Transverse colon (tissue), 4 donors: ENCODE results near the gene GNAI3. TPM values are rescaled to one million over a fixed set of nuclear protein-coding genes. Genes with fewer than 3 reads are reported as not detected.

ENCODE experiments used
- DNase-seq: peaks from one replicate; pipeline ENCODE4 v3.0.0-alpha.2; 2019
- H3K27ac ChIP-seq, 4 donors: fragments of 200-600 bp; sonication (generic); 2 replicates each; pipeline ENCODE4 v1.5.1; 2016 to 2018; ENCODE audit warnings: inconsistent platforms in 4 of 4
- H3K27me3 ChIP-seq: fragments of 200-600 bp; sonication (generic); 2 replicates; pipeline ENCODE4 v1.5.1; 2017; ENCODE audit warnings: inconsistent platforms
- H3K36me3 ChIP-seq, 4 donors: fragments of 200-600 bp; sonication (generic); 2 replicates each; pipeline ENCODE4 v1.5.1; 2017 to 2019; ENCODE audit warnings: inconsistent platforms in 4 of 4
- H3K4me1 ChIP-seq, 4 donors: fragments of 200-600 bp; sonication (generic); 2 replicates each; pipeline ENCODE4 v1.5.1; 2017 to 2020; ENCODE audit warnings: inconsistent platforms in 4 of 4
- H3K4me3 ChIP-seq, 4 donors: fragments of 200-600 bp; sonication (generic); 1 replicate in 1 of 4; 2 replicates in 3 of 4; pipeline versions ENCODE4 v1.5.1 to v1.6.1; 2017 to 2019; ENCODE audit warnings: inconsistent platforms in 4 of 4
- H3K9me3 ChIP-seq, 2 donors: fragments of 200-600 bp; sonication (generic); 2 replicates each; pipeline ENCODE4 v1.5.1; 2017 to 2019; ENCODE audit warnings: inconsistent platforms in 2 of 2
- CTCF ChIP-seq, 5 experiments: fragments of 200-600 bp in 3 of 5; fragments of 450-650 bp in 2 of 5; sonication (generic) in 3 of 5; IDR thresholded peaks; 1 replicate in 2 of 5; 2 replicates in 3 of 5; pipeline ENCODE4 v1.5.1; 2016 to 2017; ENCODE audit warnings: antibody characterized with exemption in 5 of 5, inconsistent platforms in 3 of 5, mild to moderate bottlenecking in 2 of 5, moderate library complexity in 1 of 5
- EP300 ChIP-seq: sonication (generic); formaldehyde crosslinking; IDR thresholded peaks from one replicate; pipeline ENCODE4 v1.6.1; 2017; ENCODE audit warnings: antibody characterized with exemption, low read depth
- POLR2A ChIP-seq: fragments of 450-650 bp; IDR thresholded peaks from one replicate; pipeline ENCODE4 v1.6.1; 2016; ENCODE audit warnings: antibody characterized with exemption, mild to moderate bottlenecking, moderate library complexity
- POLR2AphosphoS5 ChIP-seq, 3 donors: sonication (generic); formaldehyde crosslinking; IDR thresholded peaks; one replicate each; pipeline ENCODE4 v1.6.1; 2016; ENCODE audit warnings: antibody characterized with exemption in 3 of 3
- WGBS, 2 donors: methylation state at CpG; one replicate each; pipeline ENCODE4 v1.1.5; 2018; ENCODE audit warnings: low coverage in 1 of 2; 5-methylcytosine and 5-hydroxymethylcytosine counted together
- in situ Hi-C, 4 donors: fragments of 200-750 bp; cut with MboI; loops; one replicate each; pipeline versions ENCODE4 v1.15.0 to v1.15.1; 2017; ENCODE audit warnings: low sequenced_read_pairs in 3 of 4, low pct_ligation_motif_present in 1 of 4, low pct_unique_long_range_greater_than_20kb in 1 of 4
- intact Hi-C: fragments of 100-400 bp; cut with DNase I; formaldehyde crosslinking; loops from one replicate; pipeline ENCODE4 v1.15.1; 2023; ENCODE audit warnings: low total_unique reads
- total RNA-seq, 4 donors: library from RNA; depleted of rRNA; stranded (reverse); fragments of >200 nt; gene quantifications; one replicate each; pipeline ENCODE4 v1.1.0, GENCODE V29; 2016

The GNAI3 gene
- total RNA-seq, 4 donors from 2014 or later: 2.2 to 7.5 (median 5.1) TPM

DNA sequence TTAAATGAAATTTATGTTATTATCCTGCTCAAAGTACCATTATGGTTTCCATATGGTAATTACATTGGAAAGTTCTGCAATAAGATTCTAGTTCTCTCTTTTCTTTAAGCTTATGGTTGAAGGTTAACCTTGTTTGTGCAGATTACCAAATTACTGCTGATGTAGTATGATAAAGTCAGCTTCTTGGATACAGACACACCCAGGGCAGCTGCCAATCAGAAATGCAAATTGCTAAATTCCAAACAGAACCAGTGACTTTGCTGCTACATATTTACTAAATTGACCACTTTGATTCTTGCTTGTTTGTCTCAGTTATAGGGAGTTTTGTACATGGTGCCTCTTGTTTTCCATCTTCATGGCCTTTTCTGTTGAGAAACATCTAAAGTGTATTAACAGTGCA, 44.5 kb downstream of the GNAI3 start:
- Histone ChIP-seq H3K4me1 (no peaks in the 10 kb centered on the region), H3K36me3 (peaks cover 0 to 61% (median 24%) of the 10 kb centered on the region in 4 donors), H3K27ac (no peak overlapping the region), H3K9me3 (no peaks in the 10 kb centered on the region), H3K27me3 (no peaks in the 10 kb centered on the region), H3K4me3 (no peak overlapping the region)
- TF ChIP-seq POLR2AphosphoS5 (IDR thresholded peaks at IDR 0.05) (no peak), POLR2A (no peak), EP300 (no peak)
- intact Hi-C loops (no loop called here), in situ Hi-C loops (no loop called here)
- no peak for DNase-seq

- in situ Hi-C loops: no loop called here
These were observed 47.1 kb downstream of the GNAI3 start for GRCh38 chr1:109595531-109595930.

GRCh38 chr1:109598156-109598555, 49.7 kb downstream of the GNAI3 start:
- in situ Hi-C loops (no loop called here), intact Hi-C loops (no loop called here)
- Histone ChIP-seq H3K4me3 (no peak overlapping the region), H3K9me3 (no peaks in the 10 kb centered on the region), H3K4me1 (no peaks in the 10 kb centered on the region), H3K27me3 (no peaks in the 10 kb centered on the region), H3K27ac (no peak overlapping the region), H3K36me3 (peaks cover 0 to 30% (median 14%) of the 10 kb centered on the region in 4 donors)
- no peak for DNase-seq
- TF ChIP-seq POLR2A: no peak
- no peak for TF ChIP-seq POLR2AphosphoS5 (IDR thresholded peaks at IDR 0.05)
- no peak for TF ChIP-seq CTCF (IDR thresholded peaks at IDR 0.05)
- no peak for TF ChIP-seq EP300
- 78 to 97% methylated on average over 1 of the region's 1 CpG for WGBS, 2 donors

More at GRCh38 chr1:109595531-109595930, 47.1 kb downstream of the GNAI3 start:
- intact Hi-C loops: no loop called here
- Histone ChIP-seq H3K4me3 (no peak overlapping the region), H3K27me3 (no peaks in the 10 kb centered on the region), H3K9me3 (no peaks in the 10 kb centered on the region), H3K36me3 (peaks cover 0 to 43% (median 17%) of the 10 kb centered on the region in 4 donors), H3K27ac (no peak overlapping the region), H3K4me1 (no peaks in the 10 kb centered on the region)
- no peak for TF ChIP-seq POLR2AphosphoS5 (IDR thresholded peaks at IDR 0.05)
- TF ChIP-seq EP300: no peak
- TF ChIP-seq POLR2A: no peak
- no peak for TF ChIP-seq CTCF (IDR thresholded peaks at IDR 0.05)
- no peak for DNase-seq
- 75 to 92% methylated on average over 2 of the region's 2 CpGs for WGBS, 2 donors

- in situ Hi-C loops: no loop called here
- no peaks in the 10 kb centered on the region for H3K27me3 ChIP-seq
- TF ChIP-seq POLR2AphosphoS5 (IDR thresholded peaks at IDR 0.05): no peak
- TF ChIP-seq EP300: no peak
- TF ChIP-seq POLR2A: no peak
- TF ChIP-seq CTCF (IDR thresholded peaks at IDR 0.05): no peak
- H3K36me3 ChIP-seq: peaks cover 0 to 25% (median 11%) of the 10 kb centered on the region in 4 donors
- WGBS, 2 donors: 92 to 94% methylated on average over 4 to 5 of the region's 5 CpGs
- H3K9me3 ChIP-seq: no peaks in the 10 kb centered on the region
- no peaks in the 10 kb centered on the region for H3K4me1 ChIP-seq
- H3K4me3 ChIP-seq: no peak overlapping the region
- intact Hi-C loops: no loop called here
- DNase-seq: no peak
- H3K27ac ChIP-seq: no peak overlapping the region
These were observed 50.2 kb downstream of the GNAI3 start for GRCh38 chr1:109598655-109599054.

DNA sequence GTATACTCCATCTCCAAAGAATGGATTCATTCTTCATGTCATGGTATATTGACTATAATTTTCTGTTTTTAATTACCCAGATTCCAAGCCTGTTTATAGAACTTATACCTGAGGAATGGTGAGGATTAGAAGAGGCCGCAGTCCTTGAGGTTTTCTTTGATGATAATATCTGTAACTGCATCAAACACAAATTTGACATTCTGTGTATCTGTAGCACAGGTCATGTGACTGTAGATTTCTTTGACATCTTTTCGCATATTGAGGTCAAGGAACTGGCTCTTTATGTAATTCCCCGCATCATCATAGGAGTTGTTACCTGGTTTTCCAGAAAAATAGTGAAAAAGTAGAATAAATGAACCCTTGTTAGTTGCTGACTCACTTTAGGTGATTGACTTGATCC, 54.8 kb downstream of the GNAI3 start:
- no peaks in the 10 kb centered on the region for H3K9me3 ChIP-seq
- no peak overlapping the region for H3K4me3 ChIP-seq
- H3K4me1 ChIP-seq: no peaks in the 10 kb centered on the region
- no peaks in the 10 kb centered on the region for H3K27me3 ChIP-seq
- intact Hi-C loops (no loop called here), in situ Hi-C loops (no loop called here)
- H3K36me3 ChIP-seq: peaks cover 0 to 4% (median 0%) of the 10 kb centered on the region in 4 donors
- H3K27ac ChIP-seq: no peak overlapping the region
- TF ChIP-seq POLR2A (no peak), CTCF (IDR thresholded peaks at IDR 0.05) (no peak), EP300 (no peak), POLR2AphosphoS5 (IDR thresholded peaks at IDR 0.05) (no peak)
- WGBS, 2 donors: 92 to 100% methylated on average over 2 to 3 of the region's 3 CpGs
- DNase-seq: no peak
